Stimulated activated CD4-positive, alpha-beta T cell treated with anti-CD3 and anti-CD28 coated beads, Interleukin-12 subunit alpha, Interleukin-12 subunit beta, amount 100 ng/mL, for 4 hours (primary cell): ENCODE results near the gene GGN.
A peak's percentile ranks its signal among the peaks of the same experiment; 100 is the strongest.
"Not testable (repeated sequence)": the region's sequence is repeated elsewhere in the genome, so short reads cannot be mapped to it uniquely, and the experiment has no call there.

Experiments used
- DNase-seq: peaks from one replicate; pipeline ENCODE4 v3.0.0-alpha.2; 2020

Gene GGN, protein sequence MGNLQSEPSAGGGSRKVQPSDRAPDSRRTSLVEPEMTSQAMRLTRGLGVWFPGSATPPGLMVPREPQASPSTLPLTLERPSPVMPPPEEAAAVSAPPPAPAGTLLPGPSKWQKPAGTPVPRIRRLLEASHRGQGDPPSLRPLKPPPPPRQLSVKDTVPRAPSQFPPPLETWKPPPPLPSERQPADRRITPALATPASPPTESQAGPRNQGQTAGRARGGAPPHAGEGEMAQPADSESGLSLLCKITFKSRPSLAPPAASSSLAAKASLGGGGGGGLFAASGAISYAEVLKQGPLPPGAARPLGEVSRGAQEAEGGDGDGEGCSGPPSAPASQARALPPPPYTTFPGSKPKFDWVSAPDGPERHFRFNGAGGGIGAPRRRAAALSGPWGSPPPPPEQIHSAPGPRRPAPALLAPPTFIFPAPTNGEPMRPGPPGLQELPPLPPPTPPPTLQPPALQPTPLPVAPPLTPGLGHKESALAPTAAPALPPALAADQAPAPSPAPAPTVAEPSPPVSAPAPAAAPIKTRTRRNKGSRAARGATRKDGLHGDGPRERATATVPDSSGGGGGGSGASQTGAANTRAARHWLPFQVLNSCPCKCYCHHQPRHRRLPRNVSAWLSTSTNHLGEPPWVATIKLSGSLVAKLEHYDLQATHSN

GRCh38 chr19:38387550-38388348 is at the start of gene GGN:
TSS of gene GGN (minus strand) at chr19:38388034. CDS start at chr19:38387261, 773 bp downstream.
- peak; percentile 75 for DNase-seq

GRCh38 chr19:38437295-38437694 is 49.5 kb upstream of the GGN start:
- DNase-seq = no peak

- DNase-seq = no peak
Observed at GRCh38 chr19:38434549-38435051, 46.8 kb upstream of the GGN start.

GRCh38 chr19:38433268-38433733 is 45.5 kb upstream of the GGN start, which contains the start of gene RYR1:
TSS of gene RYR1 (plus strand) at chr19:38433691. CDS start at chr19:38433830, 139 bp downstream.
- peak; percentile 64 for DNase-seq

DNA sequence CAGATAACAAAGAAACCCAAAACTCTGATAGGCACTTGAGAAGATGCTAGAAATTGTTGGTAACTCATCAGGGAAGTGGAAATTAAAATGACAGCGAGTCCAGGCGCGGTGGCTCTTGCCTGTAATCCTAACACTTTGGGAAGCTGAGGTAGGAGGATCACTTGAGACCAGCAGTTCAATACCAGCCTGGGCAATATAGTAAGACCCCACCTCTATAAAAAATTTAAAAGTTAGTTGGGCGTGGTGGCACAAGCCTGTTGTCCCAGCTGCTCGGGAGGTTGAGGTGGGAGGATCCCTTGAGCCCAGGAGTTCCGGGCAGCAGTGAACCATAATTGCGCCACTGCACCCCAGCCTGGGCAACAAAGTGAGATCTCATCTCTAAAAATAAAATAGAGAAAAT is 43.1 kb upstream of the GGN start:
- DNase-seq = no peak

DNA sequence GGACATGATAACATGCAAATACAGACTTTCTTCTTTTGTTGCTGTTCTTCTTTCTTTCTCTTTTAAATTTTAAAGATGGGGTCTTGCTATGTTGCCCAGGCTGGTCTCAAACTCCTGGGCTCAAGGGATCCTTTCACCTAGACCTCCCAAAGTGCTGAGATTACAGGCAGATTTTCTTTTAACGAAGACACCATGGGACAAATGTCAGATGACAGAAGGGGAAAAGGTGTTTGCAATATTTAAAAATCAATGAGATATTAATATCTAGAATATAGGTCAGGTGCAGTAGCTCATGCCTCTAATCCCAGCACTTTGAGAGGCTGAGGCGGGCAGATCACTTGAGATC is 42.0 kb upstream of the GGN start:
- no peak for DNase-seq

DNA sequence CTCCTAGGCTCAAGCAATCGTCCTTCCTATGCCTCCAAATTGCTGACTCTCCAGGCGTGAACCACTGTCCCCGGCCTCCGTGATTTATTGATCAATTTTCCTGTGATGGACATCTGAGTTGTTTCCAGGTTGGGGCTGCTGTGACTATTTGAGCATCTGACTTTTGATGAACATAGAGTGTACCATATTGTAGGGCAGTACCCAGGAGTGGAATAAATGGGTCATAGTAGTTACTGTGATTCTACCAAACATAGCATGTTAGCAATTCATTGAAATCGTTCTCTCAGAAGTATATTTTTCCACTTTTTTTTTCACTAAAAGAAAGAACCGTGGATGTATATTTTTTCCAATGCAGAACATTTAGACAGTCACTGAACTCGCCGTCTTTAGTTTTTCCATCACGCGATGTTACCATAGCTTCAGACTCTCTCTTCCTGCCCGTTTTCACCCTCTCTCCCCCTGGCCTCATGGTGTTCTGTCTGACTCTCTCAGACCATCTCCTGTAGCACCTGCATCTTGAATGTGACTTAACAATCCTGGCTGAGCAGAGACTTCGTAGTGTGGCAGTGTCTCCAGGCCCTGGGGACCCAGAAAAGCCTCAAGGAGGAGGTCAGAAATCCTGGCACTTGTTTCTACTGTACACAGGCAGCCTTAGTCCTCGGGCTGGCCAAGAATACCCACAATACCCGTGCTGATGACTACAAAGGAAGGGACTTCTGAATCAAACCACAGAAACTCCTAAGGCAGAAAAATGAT is 41.4 kb upstream of the GGN start:
- DNase-seq = peak; percentile 29

GRCh38 chr19:38427035-38427677 is 39.3 kb upstream of the GGN start:
- DNase-seq = peak; percentile 33

DNA sequence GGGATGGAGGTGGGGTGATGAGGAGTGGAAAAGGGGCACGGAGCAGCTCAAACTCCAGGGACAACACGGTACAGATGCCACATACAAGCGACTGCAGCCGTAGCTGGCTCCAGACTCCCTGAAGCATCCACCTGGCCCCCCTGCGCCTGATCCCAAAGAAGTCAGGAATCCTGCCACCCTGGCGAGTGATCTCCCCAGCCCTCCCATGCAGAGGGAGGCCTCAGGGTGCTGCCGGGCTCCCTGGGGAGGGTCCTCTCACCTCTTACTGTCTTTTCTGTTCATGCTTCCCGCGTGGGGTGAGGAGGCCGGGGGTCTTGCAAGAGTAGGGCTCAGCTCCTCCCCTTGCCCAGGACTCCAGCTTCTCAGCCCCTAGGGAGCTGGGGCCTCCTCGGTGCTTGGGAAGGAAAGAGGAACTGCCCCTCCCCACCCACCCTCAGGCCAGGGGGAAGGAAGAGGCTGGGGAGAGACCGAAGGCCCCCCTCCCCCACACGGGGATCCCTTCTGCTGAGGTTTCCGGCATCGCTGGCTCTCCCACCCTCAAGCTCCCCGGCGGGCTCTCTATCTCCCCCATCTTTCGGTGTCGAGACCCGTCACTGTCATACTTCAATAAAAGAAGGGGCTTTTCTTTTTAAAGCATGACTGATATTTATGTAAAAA is 38.1 kb upstream of the GGN start, which contains the start of gene RASGRP4:
Gene RASGRP4 (minus strand): TSS at position 410 of the 657 bp plus-strand sequence. CDS start 128 bp downstream, at position 282.
- peak; percentile 49 for DNase-seq

GRCh38 chr19:38425222-38425809 is 37.5 kb upstream of the GGN start:
- DNase-seq = no peak

DNA sequence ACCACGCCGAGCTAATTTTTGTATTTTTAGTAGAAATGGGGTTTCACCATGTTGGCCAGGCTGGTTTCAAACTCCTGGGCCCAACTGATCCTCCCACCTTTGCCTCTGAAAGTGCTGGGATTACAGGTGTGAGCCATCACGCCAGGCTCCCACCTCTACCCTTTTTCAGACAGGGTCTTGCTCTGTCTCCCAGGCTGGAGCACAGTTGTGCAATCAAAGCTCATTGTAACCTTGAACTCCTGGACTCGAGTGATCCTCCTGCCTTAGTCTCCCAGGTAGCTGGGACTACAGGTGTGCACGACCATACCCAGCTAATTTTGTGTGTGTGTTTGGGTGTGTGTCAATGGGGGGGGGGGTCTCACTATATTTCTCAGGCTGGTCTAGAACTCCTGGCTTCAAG is 36.4 kb upstream of the GGN start:
- DNase-seq = no peak

DNA sequence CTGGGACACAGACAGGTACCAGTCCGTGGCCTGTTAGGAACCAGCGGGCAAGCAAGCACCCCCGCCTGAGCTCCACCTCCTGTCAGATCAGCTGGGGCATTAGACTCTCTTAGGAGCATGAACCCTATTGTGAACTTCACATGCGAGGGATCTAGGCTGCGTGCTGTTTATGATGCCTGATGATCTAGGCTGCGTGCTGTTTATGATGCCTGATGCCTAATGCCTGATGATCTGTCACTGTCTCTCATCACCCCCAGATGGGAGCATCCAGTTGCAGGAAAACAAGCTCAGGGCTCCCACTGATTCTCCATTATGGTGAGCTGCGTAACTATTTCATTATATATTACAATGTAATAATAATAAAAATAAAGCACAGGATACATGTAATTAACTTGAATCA is 34.6 kb upstream of the GGN start:
- DNase-seq = no peak

DNA sequence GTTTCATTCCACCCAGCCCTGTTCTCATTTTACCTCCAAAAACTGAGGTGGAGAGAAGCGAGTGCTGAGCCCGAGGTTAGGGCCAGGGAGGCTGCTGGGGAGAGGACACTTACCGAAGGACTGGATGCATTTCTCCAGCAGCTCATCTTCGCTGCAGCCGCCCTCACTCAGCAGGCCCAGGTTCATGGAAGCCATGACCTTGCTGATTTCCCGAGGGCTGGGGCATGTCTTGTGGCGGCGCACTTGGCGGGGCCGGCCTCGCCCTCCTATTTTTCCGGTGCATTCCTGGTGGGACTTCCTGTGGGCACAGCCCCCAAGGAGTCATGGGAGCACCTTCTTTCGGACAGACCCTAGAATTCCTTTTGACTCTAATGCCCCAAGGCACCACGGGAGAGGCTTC is 34.0 kb upstream of the GGN start:
- DNase-seq = no peak

- no peak for DNase-seq
Observed at GRCh38 chr19:38420935-38421334, 33.1 kb upstream of the GGN start.

GRCh38 chr19:38417544-38418506 is 30.0 kb upstream of the GGN start:
- DNase-seq = peak; percentile 57

DNA sequence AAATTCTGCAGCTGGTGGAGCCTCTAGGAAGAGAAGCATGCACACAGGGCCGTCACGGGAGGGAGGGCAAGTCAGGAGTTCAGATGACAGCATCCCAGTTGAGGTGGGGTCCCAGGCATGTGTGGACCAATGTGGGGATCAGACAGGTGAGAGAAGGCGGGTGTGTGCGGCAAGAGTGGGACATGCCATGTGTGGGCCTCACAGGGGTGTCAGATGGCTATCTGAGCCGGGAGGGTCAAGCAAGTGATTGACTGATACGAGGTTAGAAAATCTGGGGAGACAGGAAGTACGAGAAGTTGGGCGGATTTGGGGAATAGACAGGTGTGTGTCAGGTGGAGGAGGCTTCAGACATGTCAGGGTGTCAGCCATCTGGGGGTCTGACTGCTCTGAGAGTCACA is 29.3 kb upstream of the GGN start:
- no peak for DNase-seq

GRCh38 chr19:38413416-38413815 is 25.6 kb upstream of the GGN start:
- DNase-seq = no peak

DNA sequence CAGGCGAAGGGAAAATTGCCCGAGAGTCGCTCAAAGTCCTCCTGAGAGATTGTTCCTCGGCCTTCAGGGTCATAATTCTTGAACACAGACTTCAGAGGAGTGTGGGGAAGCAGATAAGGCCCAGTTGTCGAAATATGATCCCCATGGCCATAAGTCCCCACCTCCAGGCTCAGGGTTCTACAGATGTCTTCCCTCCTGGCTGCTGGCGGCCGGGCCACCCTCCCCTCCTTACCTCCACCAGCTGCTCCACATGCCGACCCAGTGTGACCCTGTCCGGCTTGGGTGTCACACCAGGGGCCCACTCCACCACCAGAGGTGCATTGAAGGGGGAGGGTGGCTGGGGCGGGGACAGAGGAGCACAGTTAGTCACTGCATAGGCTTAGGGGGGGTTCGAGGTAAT is 25.1 kb upstream of the GGN start:
- no peak for DNase-seq

DNA sequence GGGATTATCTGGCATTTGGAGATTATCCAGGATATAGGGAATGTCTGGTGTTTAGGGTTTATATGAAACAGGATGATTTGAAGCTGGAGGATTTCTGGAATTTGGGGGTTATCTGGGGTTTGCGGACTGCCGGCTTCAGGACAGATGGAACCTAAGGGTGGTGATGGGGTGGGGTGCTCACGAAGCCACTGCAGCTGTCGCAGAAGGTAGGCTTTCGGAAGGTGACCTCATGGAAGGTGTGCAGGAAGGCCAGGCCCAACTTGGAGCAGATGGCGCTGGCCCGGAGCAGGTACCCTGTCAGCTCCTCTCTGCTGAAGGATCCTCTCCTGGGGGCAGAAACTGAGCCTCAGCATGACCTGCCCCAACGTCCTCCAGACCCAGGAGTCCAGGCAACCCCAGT is 24.7 kb upstream of the GGN start:
- DNase-seq = no peak

- DNase-seq = not testable (repeated sequence)
Observed at GRCh38 chr19:38411898-38412297, 24.1 kb upstream of the GGN start.
